Endothelial cell of umbilical vein (primary cell): ENCODE results near the gene VPS29.

Source experiments
- EZH2 ChIP-seq: IDR thresholded peaks from 2 replicates; pipeline ENCODE4 v1.6.1; 2012; ENCODE audit warnings: borderline replicate concordance, low read depth, mild to moderate bottlenecking, moderate library complexity, low read length, inconsistent platforms; ENCODE audit not compliant: severe bottlenecking
- POLR2A ChIP-seq: IDR thresholded peaks from 2 replicates; pipeline ENCODE4 v1.6.1; 2012; ENCODE audit warnings: low read depth, mild to moderate bottlenecking, control low read depth, low read length
- POLR2AphosphoS5 ChIP-seq: IDR thresholded peaks from 2 replicates; pipeline ENCODE4 v1.6.1; 2012; ENCODE audit warnings: low read depth, mild to moderate bottlenecking, control low read depth, low read length, moderate library complexity; ENCODE audit not compliant: insufficient read depth
- TF ChIP-seq, protein P1 (sequence below), 2 donors: IDR thresholded peaks; 1 replicate in 1 of 2; 2 replicates in 1 of 2; pipeline ENCODE4 v1.5.1; 2011; ENCODE audit warnings: low read length in 2 of 2, mild to moderate bottlenecking in 2 of 2, moderate library complexity in 2 of 2, control low read depth in 1 of 2, inconsistent platforms in 1 of 2, low read depth in 1 of 2; ENCODE audit not compliant: insufficient read depth in 1 of 2; ENCODE audit errors: extremely low read depth in 1 of 2
- TF ChIP-seq, protein P2 (sequence below): IDR thresholded peaks from 2 replicates; pipeline ENCODE4 v1.6.1; 2011; ENCODE audit not compliant: insufficient read depth, insufficient read length

DNA sequence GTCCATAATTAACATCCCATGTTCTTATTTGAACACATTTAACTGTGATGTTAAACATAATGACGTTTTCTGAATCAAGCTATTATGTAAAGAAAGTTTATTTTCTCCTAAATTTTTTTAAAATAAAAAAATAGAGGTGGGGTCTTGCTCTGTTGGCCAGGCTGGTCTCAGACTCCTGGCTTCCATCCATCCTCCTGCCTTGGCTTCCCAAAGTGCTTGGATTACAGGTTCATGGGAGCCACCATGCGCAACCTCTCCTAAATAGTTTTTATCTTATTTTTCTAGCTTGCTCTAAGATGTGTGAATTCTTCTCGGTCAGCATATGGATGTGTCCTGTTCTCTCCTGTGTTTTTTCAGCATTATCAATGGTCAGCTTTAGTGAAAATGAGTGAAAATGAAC is 3.4 kb upstream of the VPS29 start:
- TF ChIP-seq, protein P1, sequence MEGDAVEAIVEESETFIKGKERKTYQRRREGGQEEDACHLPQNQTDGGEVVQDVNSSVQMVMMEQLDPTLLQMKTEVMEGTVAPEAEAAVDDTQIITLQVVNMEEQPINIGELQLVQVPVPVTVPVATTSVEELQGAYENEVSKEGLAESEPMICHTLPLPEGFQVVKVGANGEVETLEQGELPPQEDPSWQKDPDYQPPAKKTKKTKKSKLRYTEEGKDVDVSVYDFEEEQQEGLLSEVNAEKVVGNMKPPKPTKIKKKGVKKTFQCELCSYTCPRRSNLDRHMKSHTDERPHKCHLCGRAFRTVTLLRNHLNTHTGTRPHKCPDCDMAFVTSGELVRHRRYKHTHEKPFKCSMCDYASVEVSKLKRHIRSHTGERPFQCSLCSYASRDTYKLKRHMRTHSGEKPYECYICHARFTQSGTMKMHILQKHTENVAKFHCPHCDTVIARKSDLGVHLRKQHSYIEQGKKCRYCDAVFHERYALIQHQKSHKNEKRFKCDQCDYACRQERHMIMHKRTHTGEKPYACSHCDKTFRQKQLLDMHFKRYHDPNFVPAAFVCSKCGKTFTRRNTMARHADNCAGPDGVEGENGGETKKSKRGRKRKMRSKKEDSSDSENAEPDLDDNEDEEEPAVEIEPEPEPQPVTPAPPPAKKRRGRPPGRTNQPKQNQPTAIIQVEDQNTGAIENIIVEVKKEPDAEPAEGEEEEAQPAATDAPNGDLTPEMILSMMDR (IDR thresholded peaks at IDR 0.05; ENCODE audit: extremely low read depth in 1 of 2, insufficient read depth in 1 of 2, low read depth in 1 of 2, low read length in 2 of 2): no peak
- TF ChIP-seq POLR2A (no peak), EZH2 (no peak), POLR2AphosphoS5 (no peak)
- TF ChIP-seq, protein P2, sequence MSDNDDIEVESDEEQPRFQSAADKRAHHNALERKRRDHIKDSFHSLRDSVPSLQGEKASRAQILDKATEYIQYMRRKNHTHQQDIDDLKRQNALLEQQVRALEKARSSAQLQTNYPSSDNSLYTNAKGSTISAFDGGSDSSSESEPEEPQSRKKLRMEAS: no peak
